Measurements from ENCODE around the gene PRMT1.

GRCh38 chr19:49727217-49728030 lies 50.4 kb downstream of the PRMT1 start:
- no peak for TF ChIP-seq CTCF (IDR thresholded peaks at IDR 0.05)
- TF ChIP-seq ZFX (IDR thresholded peaks at IDR 0.05; ENCODE audit: borderline replicate concordance), result no peak

All from 22Rv1 (cell line).